ENCODE data around the gene ADCY1.

GRCh38 chr7:45646207-45646821 is 72.1 kb downstream of the ADCY1 start:
- TF ChIP-seq CTCF (IDR thresholded peaks at IDR 0.05), result no peak
- no peak for TF ChIP-seq POLR2A (IDR thresholded peaks at IDR 0.05)
- TF ChIP-seq EP300 (IDR thresholded peaks at IDR 0.05), result no peak
